Mesenchymal stem cell (in vitro differentiated cells and primary cell): Measurements from ENCODE around the gene PDE6C.

Experiments used
- DNase-seq: peaks from one replicate; pipeline ENCODE4 v3.0.0-alpha.2; 2013
- H2AFZ ChIP-seq: one replicate; pipeline ENCODE4 v1.6.1; 2013; ENCODE audit warnings: low read depth, mild to moderate bottlenecking, control low read depth, inconsistent platforms, low read length, moderate library complexity
- H2AK5ac ChIP-seq: 2 replicates; pipeline ENCODE4 v1.6.1; 2013; ENCODE audit warnings: low read length, moderate library complexity, mild to moderate bottlenecking, inconsistent platforms; ENCODE audit not compliant: severe bottlenecking
- H2BK120ac ChIP-seq: one replicate; pipeline ENCODE4 v1.6.1; 2013; ENCODE audit warnings: low read depth, mild to moderate bottlenecking, inconsistent platforms, low read length, moderate library complexity
- H2BK12ac ChIP-seq, 2 experiments: one replicate each; pipeline ENCODE4 v1.6.1; 2013; ENCODE audit warnings: inconsistent platforms in 2 of 2, low read length in 2 of 2, mild to moderate bottlenecking in 2 of 2, moderate library complexity in 2 of 2, control low read depth in 1 of 2
- H2BK15ac ChIP-seq: one replicate; pipeline ENCODE4 v1.6.1; 2013; ENCODE audit warnings: mild to moderate bottlenecking, low read depth, inconsistent platforms; ENCODE audit not compliant: poor library complexity, severe bottlenecking
- H2BK5ac ChIP-seq: 2 replicates; pipeline ENCODE4 v1.6.1; 2013; ENCODE audit warnings: low read depth, mild to moderate bottlenecking, low read length, control low read depth, inconsistent platforms; ENCODE audit not compliant: poor library complexity, severe bottlenecking
- H3K14ac ChIP-seq, 2 experiments: one replicate each; pipeline ENCODE4 v1.6.1; 2013; ENCODE audit warnings: inconsistent platforms in 2 of 2, low read length in 2 of 2, control low read depth in 1 of 2, mild to moderate bottlenecking in 1 of 2, moderate library complexity in 1 of 2
- H3K18ac ChIP-seq, 2 experiments: one replicate each; pipeline ENCODE4 v1.6.1; 2013; ENCODE audit warnings: inconsistent platforms in 2 of 2, low read length in 2 of 2, control low read depth in 1 of 2, low read depth in 1 of 2, mild to moderate bottlenecking in 1 of 2
- H3K23ac ChIP-seq, 2 experiments: one replicate each; pipeline ENCODE4 v1.6.1; 2013; ENCODE audit warnings: inconsistent platforms in 2 of 2, low read length in 2 of 2, mild to moderate bottlenecking in 2 of 2, moderate library complexity in 2 of 2, control low read depth in 1 of 2
- H3K27ac ChIP-seq: 2 replicates; pipeline ENCODE4 v1.5.1; 2013; ENCODE audit warnings: mild to moderate bottlenecking, moderate library complexity, low read length, control low read depth, inconsistent platforms; ENCODE audit not compliant: poor library complexity, severe bottlenecking
- H3K27me3 ChIP-seq, 2 experiments: 2 replicates each; pipeline versions ENCODE4 v1.6.1 to v1.7.0; 2013; ENCODE audit warnings: low read length in 2 of 2, mild to moderate bottlenecking in 2 of 2, moderate library complexity in 2 of 2, control low read depth in 1 of 2, inconsistent platforms in 1 of 2; ENCODE audit not compliant: control insufficient read depth in 1 of 2, insufficient read depth in 1 of 2
- H3K36me3 ChIP-seq, 2 experiments: 2 replicates each; pipeline versions ENCODE4 v1.6.1 to v1.7.0; 2013; ENCODE audit warnings: low read length in 2 of 2, control low read depth in 1 of 2, inconsistent platforms in 1 of 2, low read depth in 1 of 2, mild to moderate bottlenecking in 1 of 2; ENCODE audit not compliant: insufficient read depth in 2 of 2, control insufficient read depth in 1 of 2
- H3K4ac ChIP-seq, 2 experiments: one replicate each; pipeline ENCODE4 v1.6.1; 2013; ENCODE audit warnings: inconsistent platforms in 2 of 2, low read length in 2 of 2, mild to moderate bottlenecking in 2 of 2, moderate library complexity in 2 of 2, control low read depth in 1 of 2, low read depth in 1 of 2
- H3K4me1 ChIP-seq: 2 replicates; pipeline ENCODE4 v1.6.1; 2013; ENCODE audit warnings: low read depth, low read length, control low read depth; ENCODE audit not compliant: control insufficient read depth, insufficient read depth
- H3K4me2 ChIP-seq: 2 replicates; pipeline ENCODE4 v1.6.1; 2013; ENCODE audit warnings: low read length, mild to moderate bottlenecking, inconsistent platforms; ENCODE audit not compliant: poor library complexity, severe bottlenecking
- H3K4me3 ChIP-seq, 2 experiments: 2 replicates each; pipeline versions ENCODE4 v1.5.1 to v1.7.0; 2013; ENCODE audit warnings: low read length in 2 of 2, mild to moderate bottlenecking in 2 of 2, control low read depth in 1 of 2, low read depth in 1 of 2; ENCODE audit not compliant: insufficient read depth in 1 of 2
- H3K79me1 ChIP-seq: replicated peaks from 2 replicates; pipeline ENCODE4 v1.6.1; 2013; ENCODE audit warnings: mild to moderate bottlenecking, control low read depth, low read length, inconsistent platforms; ENCODE audit not compliant: poor library complexity, severe bottlenecking
- H3K9ac ChIP-seq: 2 replicates; pipeline ENCODE4 v1.7.0; 2013; ENCODE audit warnings: mild to moderate bottlenecking, low read length, moderate library complexity
- H3K9me3 ChIP-seq: 2 replicates; pipeline ENCODE4 v1.7.0; 2013; ENCODE audit warnings: mild to moderate bottlenecking, low read length; ENCODE audit not compliant: control insufficient read depth
- H4K8ac ChIP-seq: one replicate; pipeline ENCODE4 v1.6.1; 2013; ENCODE audit warnings: inconsistent platforms, mild to moderate bottlenecking, low read length, moderate library complexity
- H4K91ac ChIP-seq: one replicate; pipeline ENCODE4 v1.6.1; 2013; ENCODE audit warnings: mild to moderate bottlenecking, low read length, inconsistent platforms
- WGBS: methylation state at CpG from one replicate; pipeline ENCODE4 v1.1.7; 2013; ENCODE audit warnings: mixed read lengths; 5-methylcytosine and 5-hydroxymethylcytosine counted together

PDE6C gene

GRCh38 chr10:93608421-93608820 lies 3.9 kb upstream of the PDE6C start:
- Histone ChIP-seq H3K23ac (no peak overlapping the region), H3K9ac (no peak overlapping the region), H3K4me3 (no peak overlapping the region), H3K9me3 (peaks cover 4% of the 10 kb centered on the region), H3K4me1 (peaks cover 3% of the 10 kb centered on the region), H4K8ac (no peak overlapping the region), H3K36me3 (no peaks in the 10 kb centered on the region), H3K27ac (no peak overlapping the region), H3K4me2 (no peak overlapping the region), H2AFZ (no peak overlapping the region), H4K91ac (no peak overlapping the region), H2BK15ac (no peak overlapping the region), H3K14ac (no peak overlapping the region), H3K18ac (no peak overlapping the region), H3K79me1 (no peaks in the 10 kb centered on the region), H3K27me3 (peaks cover 0 to 47% of the 10 kb centered on the region in 2 experiments), H2AK5ac (no peak overlapping the region), H2BK120ac (no peak overlapping the region), H2BK5ac (no peak overlapping the region), H2BK12ac (no peak overlapping the region), H3K4ac (no peak overlapping the region)
- WGBS, result 96% methylated on average over 3 of the region's 3 CpGs
- no peak for DNase-seq

GRCh38 chr10:93613126-93613525 lies 789 bp downstream of the PDE6C start:
- Histone ChIP-seq H3K4me1 (no peaks in the 10 kb centered on the region), H3K27ac (no peak overlapping the region), H2BK12ac (no peak overlapping the region), H4K8ac (no peak overlapping the region), H3K9me3 (no peaks in the 10 kb centered on the region), H3K23ac (no peak overlapping the region), H3K36me3 (no peaks in the 10 kb centered on the region), H2AFZ (no peak overlapping the region), H2BK120ac (no peak overlapping the region), H3K9ac (no peak overlapping the region), H3K18ac (no peak overlapping the region), H4K91ac (no peak overlapping the region), H3K27me3 (peaks cover 4 to 38% of the 10 kb centered on the region in 2 experiments), H3K14ac (no peak overlapping the region), H3K4ac (no peak overlapping the region), H2BK15ac (no peak overlapping the region), H3K4me2 (no peak overlapping the region), H2BK5ac (no peak overlapping the region), H3K4me3 (no peak overlapping the region), H2AK5ac (no peak overlapping the region), H3K79me1 (no peaks in the 10 kb centered on the region)
- 73% methylated on average over 3 of the region's 3 CpGs for WGBS
- no peak for DNase-seq

- Histone ChIP-seq H3K9me3 (no peaks in the 10 kb centered on the region), H3K27me3 (peaks cover 4 to 41% of the 10 kb centered on the region in 2 experiments), H3K9ac (no peak overlapping the region), H2BK5ac (peak overlapping the region; percentile 33), H4K8ac (no peak overlapping the region), H4K91ac (no peak overlapping the region), H3K4me3 (no peak overlapping the region), H2BK120ac (no peak overlapping the region), H3K18ac (no peak overlapping the region), H3K14ac (no peak overlapping the region), H3K27ac (no peak overlapping the region), H3K4me2 (no peak overlapping the region), H3K4ac (no peak overlapping the region), H2BK15ac (no peak overlapping the region), H3K23ac (no peak overlapping the region), H3K36me3 (no peaks in the 10 kb centered on the region), H2BK12ac (no peak overlapping the region), H3K79me1 (no peaks in the 10 kb centered on the region), H2AK5ac (no peak overlapping the region), H2AFZ (no peak overlapping the region), H3K4me1 (no peaks in the 10 kb centered on the region)
- DNase-seq, result no peak
- WGBS, result 86% methylated on average over 7 of the region's 7 CpGs
Observed at GRCh38 chr10:93614101-93614825, 1.9 kb downstream of the PDE6C start.

GRCh38 chr10:93615576-93616235 lies 3.4 kb downstream of the PDE6C start:
- no peak overlapping the region for H4K8ac ChIP-seq
- no peak overlapping the region for H3K27ac ChIP-seq
- no peaks in the 10 kb centered on the region for H3K4me1 ChIP-seq
- H3K4me3 ChIP-seq, result no peak overlapping the region
- H3K14ac ChIP-seq, result no peak overlapping the region
- no peak overlapping the region for H4K91ac ChIP-seq
- no peak for DNase-seq
- no peak overlapping the region for H2BK15ac ChIP-seq
- no peak overlapping the region for H2BK12ac ChIP-seq
- no peak overlapping the region for H3K18ac ChIP-seq
- WGBS, result 90% methylated on average over 7 of the region's 9 CpGs
- no peak overlapping the region for H2BK120ac ChIP-seq
- no peaks in the 10 kb centered on the region for H3K36me3 ChIP-seq
- H2AK5ac ChIP-seq, result no peak overlapping the region
- H3K4ac ChIP-seq, result no peak overlapping the region
- H3K4me2 ChIP-seq, result no peak overlapping the region
- H3K23ac ChIP-seq, result no peak overlapping the region
- H2AFZ ChIP-seq, result no peak overlapping the region
- no peaks in the 10 kb centered on the region for H3K9me3 ChIP-seq
- H3K27me3 ChIP-seq, result peaks cover 11 to 42% of the 10 kb centered on the region in 2 experiments
- no peak overlapping the region for H2BK5ac ChIP-seq
- no peaks in the 10 kb centered on the region for H3K79me1 ChIP-seq
- H3K9ac ChIP-seq, result no peak overlapping the region
